ENCODE measurements around the gene PTPRT.

DNA sequence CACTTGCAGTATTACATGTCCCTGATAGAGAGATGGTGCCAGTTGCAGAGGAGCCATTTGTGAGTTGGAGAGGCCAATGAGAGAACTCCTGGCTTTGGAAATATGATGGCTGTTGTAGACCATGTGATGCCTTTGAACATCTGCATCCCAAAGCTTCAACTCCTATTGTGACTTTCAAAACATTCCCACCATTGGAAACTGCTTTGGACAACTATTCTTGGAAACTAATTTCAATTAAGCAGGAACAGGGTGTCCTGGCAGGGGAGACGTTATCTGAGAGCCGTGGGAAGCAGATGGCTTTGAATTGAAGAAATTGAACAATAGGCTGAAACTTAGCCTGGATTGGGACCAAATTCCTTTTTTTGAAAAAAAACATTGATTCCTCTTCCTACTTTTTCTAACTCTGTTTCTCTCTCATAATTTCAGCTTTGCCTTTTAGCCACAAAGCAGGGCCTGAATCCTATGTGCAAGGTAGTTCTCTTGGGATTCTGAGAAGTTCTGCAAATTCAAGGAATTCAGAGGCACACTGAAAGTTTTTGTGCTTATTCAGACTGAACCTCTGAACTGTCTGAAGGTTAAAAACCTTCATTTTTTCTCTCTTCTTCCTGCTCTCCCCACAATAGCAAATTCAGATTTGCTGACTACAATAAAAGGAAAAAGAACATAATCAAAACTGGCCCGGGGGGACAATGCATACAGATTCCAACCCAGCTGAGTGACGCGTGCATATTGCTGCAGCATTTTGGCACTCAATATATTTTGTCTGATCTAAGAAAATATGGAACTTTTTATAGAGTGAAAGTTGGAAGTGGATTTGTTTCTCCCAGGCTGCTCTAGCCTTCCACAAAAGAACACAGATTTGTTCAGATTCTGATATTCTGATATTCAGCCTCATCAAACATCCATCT, 851.2 kb downstream of the PTPRT start:
- TF ChIP-seq ZNF556 (CRISPR knock-in tag; IDR thresholded peaks at IDR 0.05; ENCODE audit: borderline replicate concordance) (no peak), DNMT1 (CRISPR knock-in tag; IDR thresholded peaks at IDR 0.05) (no peak), CEBPB (IDR thresholded peaks at IDR 0.05; ENCODE audit: borderline replicate concordance, low read depth, low read length) (no peak)
- TF ChIP-seq, protein P1, sequence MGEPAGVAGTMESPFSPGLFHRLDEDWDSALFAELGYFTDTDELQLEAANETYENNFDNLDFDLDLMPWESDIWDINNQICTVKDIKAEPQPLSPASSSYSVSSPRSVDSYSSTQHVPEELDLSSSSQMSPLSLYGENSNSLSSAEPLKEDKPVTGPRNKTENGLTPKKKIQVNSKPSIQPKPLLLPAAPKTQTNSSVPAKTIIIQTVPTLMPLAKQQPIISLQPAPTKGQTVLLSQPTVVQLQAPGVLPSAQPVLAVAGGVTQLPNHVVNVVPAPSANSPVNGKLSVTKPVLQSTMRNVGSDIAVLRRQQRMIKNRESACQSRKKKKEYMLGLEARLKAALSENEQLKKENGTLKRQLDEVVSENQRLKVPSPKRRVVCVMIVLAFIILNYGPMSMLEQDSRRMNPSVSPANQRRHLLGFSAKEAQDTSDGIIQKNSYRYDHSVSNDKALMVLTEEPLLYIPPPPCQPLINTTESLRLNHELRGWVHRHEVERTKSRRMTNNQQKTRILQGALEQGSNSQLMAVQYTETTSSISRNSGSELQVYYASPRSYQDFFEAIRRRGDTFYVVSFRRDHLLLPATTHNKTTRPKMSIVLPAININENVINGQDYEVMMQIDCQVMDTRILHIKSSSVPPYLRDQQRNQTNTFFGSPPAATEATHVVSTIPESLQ (CRISPR knock-in tag; conservative IDR thresholded peaks at IDR 0.05) = no peak
- TF ChIP-seq, protein P2, sequence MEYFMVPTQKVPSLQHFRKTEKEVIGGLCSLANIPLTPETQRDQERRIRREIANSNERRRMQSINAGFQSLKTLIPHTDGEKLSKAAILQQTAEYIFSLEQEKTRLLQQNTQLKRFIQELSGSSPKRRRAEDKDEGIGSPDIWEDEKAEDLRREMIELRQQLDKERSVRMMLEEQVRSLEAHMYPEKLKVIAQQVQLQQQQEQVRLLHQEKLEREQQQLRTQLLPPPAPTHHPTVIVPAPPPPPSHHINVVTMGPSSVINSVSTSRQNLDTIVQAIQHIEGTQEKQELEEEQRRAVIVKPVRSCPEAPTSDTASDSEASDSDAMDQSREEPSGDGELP (IDR thresholded peaks at IDR 0.05; ENCODE audit: borderline replicate concordance, low read depth) = no peak
